Measurements from ENCODE around the gene PKP2. TPM values are rescaled to one million over a fixed set of nuclear protein-coding genes. Genes with fewer than 3 reads are reported as not detected.

Gene PKP2
- total RNA-seq, 2 donors from 2014 or later, result 28.0 to 35.2 TPM

- no peak for DNase-seq (ENCODE audit: low spot score)
- intact Hi-C loops (cut with DNase I), result no loop called here
- TF ChIP-seq POLR2AphosphoS5 (IDR thresholded peaks at IDR 0.05), result no peak
- TF ChIP-seq POLR2A (IDR thresholded peaks at IDR 0.05), result no peak
- no peak for TF ChIP-seq CTCF (IDR thresholded peaks at IDR 0.05)
- 86% methylated on average over 7 of the region's 7 CpGs for WGBS
- H3K9me3 ChIP-seq, result no peaks in the 10 kb centered on the region
- no peak overlapping the region for H3K4me3 ChIP-seq
- H3K27me3 ChIP-seq (replicated peaks; ENCODE audit: insufficient read depth), result no peaks in the 10 kb centered on the region
- H3K27ac ChIP-seq, result no peak overlapping the region
- no peaks in the 10 kb centered on the region for H3K36me3 ChIP-seq
- H3K4me1 ChIP-seq (replicated peaks), result no peaks in the 10 kb centered on the region
These were observed 84.7 kb downstream of the PKP2 start for GRCh38 chr12:32811686-32812392.

DNA sequence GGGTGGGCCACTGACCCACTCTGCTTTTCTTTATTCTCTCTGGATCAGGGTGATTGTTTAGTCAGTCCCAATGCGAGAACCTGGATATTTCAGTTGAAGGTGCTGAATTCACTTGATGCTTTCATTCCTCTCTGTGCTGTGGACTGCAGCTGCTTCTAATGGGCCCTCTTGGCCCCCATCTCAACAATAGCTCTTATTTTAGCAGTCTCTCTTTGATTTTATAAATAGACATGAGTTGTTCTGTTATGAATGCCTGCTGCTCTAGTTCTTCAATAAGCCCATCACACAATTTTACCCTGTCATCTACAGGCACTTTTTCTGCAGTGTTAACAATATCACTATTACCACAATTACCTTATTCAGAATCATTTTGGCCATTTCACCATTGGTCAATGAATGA is 86.7 kb downstream of the PKP2 start:
- no peak for DNase-seq (ENCODE audit: low spot score)
- H3K9me3 ChIP-seq, result no peaks in the 10 kb centered on the region
- no peak overlapping the region for H3K27ac ChIP-seq
- no peak overlapping the region for H3K4me3 ChIP-seq
- no peaks in the 10 kb centered on the region for H3K36me3 ChIP-seq
- H3K4me1 ChIP-seq (replicated peaks), result no peaks in the 10 kb centered on the region
- TF ChIP-seq POLR2AphosphoS5 (IDR thresholded peaks at IDR 0.05) (no peak), CTCF (IDR thresholded peaks at IDR 0.05) (no peak), POLR2A (IDR thresholded peaks at IDR 0.05) (no peak)
- intact Hi-C loops (cut with DNase I), result no loop called here
- H3K27me3 ChIP-seq (replicated peaks; ENCODE audit: insufficient read depth), result no peaks in the 10 kb centered on the region
- 100% methylated on average over 1 of the region's 1 CpG for WGBS

DNA sequence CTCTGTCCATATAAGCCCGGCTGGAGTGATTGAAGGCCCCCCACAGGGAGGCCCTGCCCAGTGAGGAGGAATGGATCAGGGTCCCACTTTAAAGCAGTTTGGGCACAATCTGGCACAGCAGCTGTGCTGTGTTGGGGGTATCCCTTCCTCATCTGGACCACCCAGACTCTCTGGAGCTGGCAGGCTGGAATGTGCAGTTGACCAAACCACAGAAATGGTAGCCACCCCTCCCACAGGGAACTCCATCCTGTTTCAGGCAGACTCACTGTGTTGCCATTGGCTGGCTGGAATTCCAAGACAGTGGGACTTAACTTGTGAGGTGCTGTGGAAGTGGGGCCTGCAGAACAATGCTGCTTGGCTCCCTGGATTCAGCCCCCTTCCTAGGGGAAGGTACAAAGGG is 87.4 kb downstream of the PKP2 start:
- 0% methylated on average over 1 of the region's 1 CpG for WGBS
- no peaks in the 10 kb centered on the region for H3K27me3 ChIP-seq (replicated peaks; ENCODE audit: insufficient read depth)
- no peak for DNase-seq (ENCODE audit: low spot score)
- H3K9me3 ChIP-seq, result no peaks in the 10 kb centered on the region
- TF ChIP-seq POLR2AphosphoS5 (IDR thresholded peaks at IDR 0.05), result no peak
- no peak for TF ChIP-seq POLR2A (IDR thresholded peaks at IDR 0.05)
- TF ChIP-seq CTCF (IDR thresholded peaks at IDR 0.05), result no peak
- no peak overlapping the region for H3K4me3 ChIP-seq
- no peak overlapping the region for H3K27ac ChIP-seq
- H3K4me1 ChIP-seq (replicated peaks), result no peaks in the 10 kb centered on the region
- intact Hi-C loops (cut with DNase I), result no loop called here
- no peaks in the 10 kb centered on the region for H3K36me3 ChIP-seq

- no peak overlapping the region for H3K4me3 ChIP-seq
- 89% methylated on average over 3 of the region's 3 CpGs for WGBS
- H3K27ac ChIP-seq, result no peak overlapping the region
- intact Hi-C loops (cut with DNase I), result no loop called here
- H3K36me3 ChIP-seq, result no peaks in the 10 kb centered on the region
- no peaks in the 10 kb centered on the region for H3K4me1 ChIP-seq (replicated peaks)
- no peak for TF ChIP-seq POLR2A (IDR thresholded peaks at IDR 0.05)
- no peak for DNase-seq (ENCODE audit: low spot score)
- H3K9me3 ChIP-seq, result no peaks in the 10 kb centered on the region
- no peaks in the 10 kb centered on the region for H3K27me3 ChIP-seq (replicated peaks; ENCODE audit: insufficient read depth)
These were observed 92.3 kb downstream of the PKP2 start for GRCh38 chr12:32804301-32804700.

DNA sequence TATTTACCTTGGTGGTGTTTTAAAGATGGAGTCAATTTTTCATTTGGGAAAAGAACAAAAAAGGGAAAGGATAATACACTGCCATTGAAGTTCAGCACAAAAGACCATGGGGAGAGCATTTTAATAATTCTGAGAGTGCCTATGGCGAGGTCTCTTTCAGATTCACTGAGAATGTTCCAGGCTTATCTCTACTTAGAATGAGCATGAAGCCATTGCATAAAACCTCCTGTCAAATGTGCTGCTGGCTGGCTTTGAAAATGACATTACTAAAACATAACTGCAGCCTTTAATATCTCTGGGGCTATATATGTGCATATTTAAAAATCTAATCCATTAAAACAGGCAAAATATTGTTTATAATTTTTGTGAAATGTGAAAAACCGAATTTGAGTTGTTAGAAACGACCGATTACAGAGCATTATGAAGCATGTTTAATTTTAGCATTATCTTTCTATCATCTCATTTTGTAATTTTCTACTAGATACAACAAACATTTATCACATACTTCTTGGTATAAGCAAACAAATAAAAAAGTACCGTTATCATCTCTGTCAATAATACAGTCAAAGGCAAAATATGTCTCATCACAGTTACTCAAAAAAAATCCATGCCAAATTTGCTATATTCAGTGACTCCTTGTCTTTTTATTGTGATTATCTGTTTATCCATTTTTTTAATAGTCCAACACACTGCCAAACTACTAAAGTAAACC is 95.2 kb downstream of the PKP2 start:
- Histone ChIP-seq H3K4me3 (no peak overlapping the region), H3K36me3 (no peaks in the 10 kb centered on the region), H3K27me3 (replicated peaks; ENCODE audit: insufficient read depth) (no peaks in the 10 kb centered on the region), H3K9me3 (no peaks in the 10 kb centered on the region), H3K4me1 (replicated peaks) (no peaks in the 10 kb centered on the region), H3K27ac (no peak overlapping the region)
- DNase-seq (ENCODE audit: low spot score), result no peak
- TF ChIP-seq POLR2A (IDR thresholded peaks at IDR 0.05) (no peak), POLR2AphosphoS5 (IDR thresholded peaks at IDR 0.05) (no peak), CTCF (IDR thresholded peaks at IDR 0.05) (no peak)
- 58% methylated on average over 5 of the region's 5 CpGs for WGBS
- intact Hi-C loops (cut with DNase I), result no loop called here

All from prostate gland (tissue), 2 donors.